Right renal cortex interstitium (tissue), 3 donors: ENCODE data around the gene CENPM. TPM values are rescaled to one million over a fixed set of nuclear protein-coding genes. Genes with fewer than 3 reads are reported as not detected.
"Not testable (repeated sequence)": the region's sequence is repeated elsewhere in the genome, so short reads cannot be mapped to it uniquely, and the experiment has no call there.

Experiments
- DNase-seq, 3 donors: peaks; one replicate each; pipeline ENCODE4 v3.0.0-alpha.2; 2013; ENCODE audit warnings: low read depth in 3 of 3, low spot score in 2 of 3
- polyA plus RNA-seq, 3 donors: library from polyadenylated mRNA; unstranded; fragments of 120-200 nt; gene quantifications; one replicate each; pipeline ENCODE4 v1.2.1, GENCODE V29; 2013; ENCODE audit not compliant: insufficient read length in 3 of 3

Gene CENPM
- polyA plus RNA-seq, 3 donors: 9.4 to 12.0 (median 10.9) TPM

DNA sequence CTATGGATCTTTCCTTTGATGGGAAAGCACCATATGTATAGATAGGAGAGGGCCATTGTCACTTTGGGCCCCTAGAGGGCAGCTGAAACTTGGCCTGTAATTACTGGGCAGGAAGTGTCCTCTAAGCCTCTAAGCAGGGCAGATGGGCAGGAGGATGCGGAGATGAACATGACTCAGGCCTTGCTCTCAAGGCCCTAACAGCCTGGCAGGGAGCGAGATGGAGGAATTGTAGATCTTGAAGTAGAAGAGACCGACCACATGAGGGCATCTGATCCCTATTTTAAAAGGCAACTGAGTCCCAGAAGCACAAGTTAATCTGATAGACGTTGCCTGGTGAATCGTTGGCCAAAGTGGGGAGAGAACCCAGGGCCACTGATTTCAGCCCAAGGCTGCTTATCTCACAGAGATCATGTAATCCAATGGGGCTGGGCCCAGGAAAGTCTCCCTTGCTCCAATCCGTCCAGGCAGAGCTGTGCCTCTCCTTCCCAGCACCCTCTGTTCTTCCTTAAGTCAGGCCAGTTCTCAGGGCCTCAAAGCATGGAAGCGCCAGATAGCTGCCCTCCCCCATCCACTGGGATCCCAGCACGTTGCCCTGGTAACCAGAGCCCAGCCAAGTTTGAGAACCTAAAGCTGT is 19.8 kb upstream of the CENPM start:
- DNase-seq: no peak

DNA sequence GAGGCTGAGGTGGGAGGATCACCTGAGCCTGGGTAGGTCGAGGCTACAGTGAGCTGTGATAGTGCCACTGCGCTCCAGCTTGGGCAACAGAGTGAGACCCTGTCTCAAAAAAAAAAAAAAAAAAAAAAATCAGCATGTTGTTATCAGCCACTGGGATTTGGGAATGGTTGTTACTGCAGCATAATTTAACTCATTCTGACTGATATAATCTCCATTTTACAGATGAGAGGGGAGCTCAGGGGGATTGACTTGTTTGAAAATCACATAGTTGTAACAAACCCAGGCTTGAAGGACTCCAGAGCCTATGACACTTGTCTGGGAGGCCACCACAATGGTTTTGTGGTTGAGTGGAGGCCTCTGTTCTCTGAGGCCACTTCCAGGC is 19.3 kb upstream of the CENPM start:
- DNase-seq: no peak

DNA sequence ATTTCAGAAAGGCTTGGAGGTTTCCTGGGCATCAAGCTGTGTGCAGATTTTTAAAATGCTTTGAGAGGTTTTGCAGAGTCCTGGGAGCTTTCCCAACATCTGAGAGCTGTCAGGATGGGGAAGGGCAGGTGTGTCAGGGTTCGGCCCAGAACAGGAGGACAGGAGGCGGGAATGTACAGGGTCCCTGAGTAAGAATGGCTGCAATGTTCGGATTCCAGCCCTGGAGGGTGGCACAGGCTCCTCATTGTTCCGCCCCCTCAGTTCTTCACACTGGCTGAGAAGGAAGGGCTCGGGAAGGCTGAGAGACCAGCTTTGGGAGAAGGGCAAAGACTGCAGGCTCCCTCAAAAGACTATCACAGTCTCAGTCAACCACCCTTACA is 17.1 kb upstream of the CENPM start:
- no peak for DNase-seq

DNA sequence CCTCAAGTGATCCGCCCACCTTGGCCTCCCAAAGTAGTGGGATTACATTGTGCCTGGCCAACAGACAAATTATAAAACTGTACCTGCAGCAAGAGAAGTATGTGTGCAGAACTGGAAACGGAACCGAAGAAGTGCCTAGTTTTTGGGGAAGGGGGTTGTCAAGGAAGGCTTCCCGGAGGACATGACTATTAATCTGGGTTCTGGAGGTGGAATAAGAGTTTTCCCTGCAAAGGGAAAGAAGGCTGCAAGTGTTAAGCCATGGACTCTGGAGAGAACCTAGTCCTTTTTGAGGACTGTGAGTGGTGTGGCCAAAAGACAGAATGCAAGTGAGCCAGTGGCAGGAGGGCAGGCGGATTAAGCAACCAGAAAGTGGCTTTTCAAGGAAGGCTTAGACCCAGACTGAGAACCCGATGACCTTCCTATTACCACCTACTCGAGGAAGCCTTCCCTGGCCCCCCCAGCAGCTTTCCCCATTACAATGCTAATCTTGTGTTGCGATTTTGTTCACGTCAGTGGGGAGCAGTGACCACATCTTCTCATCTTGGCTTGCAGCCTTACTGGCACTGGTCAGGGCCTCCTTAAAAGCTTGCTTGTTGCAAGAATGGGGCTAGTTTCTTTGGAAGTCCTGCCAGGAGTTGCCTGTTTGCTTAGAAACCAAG is 16.6 kb upstream of the CENPM start:
- no peak for DNase-seq

DNA sequence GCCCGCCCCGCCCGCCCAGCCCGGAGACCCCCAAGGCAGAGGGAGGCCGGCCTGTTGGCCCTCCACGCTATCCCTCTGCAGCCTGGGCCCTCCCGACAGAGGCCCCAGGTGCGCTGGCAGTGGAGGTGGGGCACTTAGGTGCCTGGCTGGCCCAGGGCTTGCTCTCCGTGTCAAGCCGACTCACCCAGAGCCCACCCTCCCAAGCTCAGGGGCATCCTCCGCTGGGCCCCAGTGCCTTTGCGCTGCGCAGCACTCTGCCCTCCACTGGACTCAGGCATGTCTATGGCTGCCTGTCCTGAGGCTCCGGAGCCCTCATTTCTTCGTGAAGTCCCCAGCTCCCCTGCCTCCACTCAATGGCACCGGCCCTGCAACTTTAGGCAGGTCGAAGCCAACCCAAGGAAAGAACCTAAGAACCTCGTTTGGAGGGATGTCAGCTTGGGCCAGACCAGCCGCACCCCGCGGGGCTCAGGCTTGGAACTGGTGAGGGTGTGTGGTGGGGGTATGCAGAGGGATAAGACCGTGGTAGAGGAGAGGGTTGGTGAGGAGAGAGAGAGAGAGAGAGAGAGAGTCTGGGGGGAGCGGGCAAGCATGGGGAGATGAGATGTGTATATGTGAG is 11.1 kb upstream of the CENPM start:
- DNase-seq: no peak

DNA sequence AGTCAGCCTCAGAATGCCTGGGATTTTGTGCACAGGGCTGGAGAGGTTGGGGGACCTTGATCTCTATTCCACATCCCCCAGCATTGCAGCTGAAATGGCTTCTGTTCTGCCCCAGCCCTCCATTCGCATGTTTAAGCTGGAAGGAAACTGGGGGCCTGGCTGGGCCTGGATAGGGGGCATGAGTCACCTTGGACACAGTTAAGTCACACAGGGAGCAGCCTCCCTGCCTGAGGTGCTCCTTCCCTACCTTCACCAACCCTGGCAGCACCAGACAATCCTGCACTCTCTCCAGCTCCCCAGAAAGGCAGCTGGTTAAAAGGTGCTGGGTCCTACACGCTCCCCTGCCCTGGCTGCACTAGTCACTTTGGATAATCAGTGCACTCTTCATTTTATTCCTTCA is 5.8 kb upstream of the CENPM start:
- no peak for DNase-seq

DNA sequence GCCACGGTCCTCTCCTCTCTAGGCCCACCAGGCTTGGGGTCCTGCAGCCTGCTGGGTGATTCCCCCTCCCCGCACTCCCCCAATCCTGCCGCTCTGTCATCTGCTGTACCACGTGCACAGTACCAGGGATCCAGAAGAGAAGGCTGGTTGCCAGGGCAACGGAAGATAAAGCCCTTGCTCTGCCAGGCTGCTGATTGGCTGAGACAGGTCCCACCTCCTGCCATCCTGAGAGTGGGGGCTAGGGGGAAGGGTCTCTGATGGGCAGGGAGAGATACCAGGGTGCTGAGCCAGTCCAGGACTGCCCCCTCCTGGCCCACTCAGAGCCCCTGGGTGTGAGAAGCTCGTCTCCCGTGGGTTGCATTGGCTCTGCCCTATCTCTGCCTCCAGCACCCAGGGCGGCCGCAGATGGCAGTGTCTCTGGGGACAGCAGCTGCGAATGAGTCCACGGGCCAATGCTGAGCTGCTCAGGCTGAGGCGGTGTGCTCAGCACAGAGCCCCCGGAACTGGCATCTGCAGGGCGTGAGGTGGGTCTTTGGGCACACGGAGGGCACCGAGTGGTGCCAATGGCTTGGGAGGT is 5.0 kb upstream of the CENPM start, which contains the start of gene SMIM45:
Gene SMIM45, plus strand, starts transcription at position 253 of the 577 bp plus-strand sequence.
- no peak for DNase-seq

DNA sequence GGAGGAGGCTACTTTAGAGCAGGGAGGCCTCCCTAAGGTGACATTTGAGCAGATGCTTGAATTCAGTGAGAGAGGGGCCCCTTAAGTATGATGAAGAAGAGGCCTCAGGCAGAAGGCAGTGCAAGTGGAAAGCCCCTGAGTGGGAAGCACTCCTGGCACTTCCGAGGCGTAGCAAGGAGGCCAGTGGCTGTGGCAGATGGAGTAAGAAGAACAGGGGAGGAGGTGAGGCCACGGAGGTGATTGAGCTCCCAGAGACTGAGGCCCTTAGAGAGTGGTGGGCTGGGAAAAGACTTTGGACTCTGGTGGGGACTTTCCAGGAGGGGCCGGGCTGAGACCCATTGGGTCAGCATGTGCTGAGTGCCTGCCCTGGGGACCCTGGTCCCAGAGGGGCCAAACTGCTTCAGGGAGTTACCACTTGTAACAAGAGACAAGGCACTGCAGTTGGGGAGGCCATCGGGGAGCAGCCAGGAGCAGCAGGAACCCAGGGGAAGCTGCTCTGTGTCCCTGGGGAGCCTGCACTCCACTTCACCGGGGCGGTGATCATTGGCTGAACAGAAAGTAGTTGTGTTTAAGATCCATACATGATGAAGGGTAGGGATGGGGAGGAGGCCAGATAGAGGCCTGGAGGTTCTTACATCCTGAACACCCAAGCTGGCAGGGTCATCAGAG is 2.5 kb upstream of the CENPM start:
- no peak for DNase-seq

DNA sequence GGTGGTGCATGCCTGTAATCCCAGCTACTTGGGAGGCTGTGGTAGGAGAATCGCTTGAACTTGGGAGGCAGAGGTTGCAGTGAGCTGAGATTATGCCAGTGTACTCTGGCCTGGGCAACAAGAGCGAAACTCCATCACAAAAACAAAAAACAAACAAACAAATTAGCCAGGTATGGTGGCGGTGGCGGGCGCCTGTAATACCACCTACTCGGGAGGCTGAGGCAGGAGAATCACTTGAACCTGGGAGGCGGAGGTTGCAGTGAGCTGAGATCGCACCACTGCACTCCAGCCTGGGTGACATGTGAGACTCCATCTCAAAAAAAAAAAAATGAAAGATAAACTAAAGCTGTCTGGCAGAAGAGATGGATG is 2.0 kb upstream of the CENPM start:
- not testable (repeated sequence) for DNase-seq

DNA sequence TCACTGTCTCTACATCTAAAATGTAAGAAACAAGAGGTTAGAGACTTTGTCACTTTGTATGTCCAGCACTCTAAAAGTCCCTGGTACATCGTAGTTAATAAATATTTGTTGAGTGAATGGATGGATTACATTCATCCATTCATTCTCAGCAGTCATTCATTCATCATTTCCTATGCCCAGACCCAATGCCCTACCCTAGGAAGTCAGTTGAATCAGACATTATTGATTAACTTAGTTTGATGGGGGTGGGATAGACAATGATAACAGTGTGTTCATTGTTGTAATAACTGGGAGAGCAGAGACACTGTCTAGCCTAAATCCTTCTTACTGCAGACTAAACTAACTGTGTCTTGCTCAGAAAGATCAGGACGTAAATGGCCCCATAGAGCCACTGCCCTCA is 1.2 kb upstream of the CENPM start:
- no peak for DNase-seq

DNA sequence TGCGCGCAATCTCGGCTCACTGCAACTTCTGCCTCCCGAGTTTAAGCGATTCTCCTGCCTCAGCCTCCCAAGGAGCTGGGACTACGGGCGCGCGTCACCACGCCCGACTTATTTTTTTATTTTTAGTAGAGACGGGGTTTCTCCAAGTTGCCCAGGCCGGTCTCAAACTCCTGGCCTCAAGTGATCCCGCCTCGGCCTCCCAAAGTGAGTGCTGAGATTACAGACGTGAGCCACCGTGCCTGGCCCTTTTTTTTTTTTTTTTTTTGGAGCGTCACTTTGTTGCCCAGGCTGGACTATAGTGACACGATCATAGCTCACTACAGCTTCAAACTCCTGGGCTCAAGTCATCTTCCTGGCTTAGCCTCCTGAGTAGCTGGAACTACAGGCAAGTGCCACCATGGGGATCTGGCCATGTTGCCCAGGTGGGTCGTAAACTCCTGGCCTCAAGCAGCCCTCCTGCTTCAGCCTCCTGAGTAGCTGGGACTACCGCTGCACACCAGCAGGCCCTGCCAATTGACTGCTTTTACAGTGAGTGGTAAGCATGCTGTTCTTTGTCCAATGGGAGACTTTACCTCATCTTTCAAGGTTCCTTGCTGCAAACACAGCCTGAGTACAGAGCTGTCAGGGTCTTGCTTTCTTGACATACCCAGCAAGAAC is 600 bp upstream of the CENPM start:
- DNase-seq: no peak

DNA sequence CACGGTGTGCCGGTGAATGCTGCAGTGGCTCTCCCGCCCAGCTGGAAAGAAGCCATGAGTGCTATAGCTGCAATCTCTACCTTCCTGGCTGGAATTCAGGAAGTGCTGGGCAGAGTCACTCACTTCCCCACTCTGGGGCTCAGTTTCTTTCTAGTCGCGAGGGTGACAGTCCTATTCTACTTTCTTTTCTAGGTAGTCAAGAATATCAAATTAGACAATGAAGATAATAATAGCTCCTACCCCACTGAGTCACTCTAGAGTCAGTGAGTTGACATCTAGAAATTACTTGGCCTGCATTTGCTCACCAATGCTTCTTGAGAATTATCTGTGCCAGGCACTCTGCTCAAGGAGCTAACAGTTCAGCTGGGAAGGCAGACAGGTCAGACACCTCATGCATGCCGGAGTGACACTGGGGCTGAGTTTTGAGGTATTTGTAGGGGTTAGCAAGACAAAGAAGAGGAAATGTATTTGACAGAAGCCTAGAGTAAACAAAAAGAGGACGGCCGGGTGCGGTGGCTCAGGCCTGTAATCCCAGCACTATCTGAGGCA is 3.2 kb downstream of the CENPM start:
- no peak for DNase-seq

DNA sequence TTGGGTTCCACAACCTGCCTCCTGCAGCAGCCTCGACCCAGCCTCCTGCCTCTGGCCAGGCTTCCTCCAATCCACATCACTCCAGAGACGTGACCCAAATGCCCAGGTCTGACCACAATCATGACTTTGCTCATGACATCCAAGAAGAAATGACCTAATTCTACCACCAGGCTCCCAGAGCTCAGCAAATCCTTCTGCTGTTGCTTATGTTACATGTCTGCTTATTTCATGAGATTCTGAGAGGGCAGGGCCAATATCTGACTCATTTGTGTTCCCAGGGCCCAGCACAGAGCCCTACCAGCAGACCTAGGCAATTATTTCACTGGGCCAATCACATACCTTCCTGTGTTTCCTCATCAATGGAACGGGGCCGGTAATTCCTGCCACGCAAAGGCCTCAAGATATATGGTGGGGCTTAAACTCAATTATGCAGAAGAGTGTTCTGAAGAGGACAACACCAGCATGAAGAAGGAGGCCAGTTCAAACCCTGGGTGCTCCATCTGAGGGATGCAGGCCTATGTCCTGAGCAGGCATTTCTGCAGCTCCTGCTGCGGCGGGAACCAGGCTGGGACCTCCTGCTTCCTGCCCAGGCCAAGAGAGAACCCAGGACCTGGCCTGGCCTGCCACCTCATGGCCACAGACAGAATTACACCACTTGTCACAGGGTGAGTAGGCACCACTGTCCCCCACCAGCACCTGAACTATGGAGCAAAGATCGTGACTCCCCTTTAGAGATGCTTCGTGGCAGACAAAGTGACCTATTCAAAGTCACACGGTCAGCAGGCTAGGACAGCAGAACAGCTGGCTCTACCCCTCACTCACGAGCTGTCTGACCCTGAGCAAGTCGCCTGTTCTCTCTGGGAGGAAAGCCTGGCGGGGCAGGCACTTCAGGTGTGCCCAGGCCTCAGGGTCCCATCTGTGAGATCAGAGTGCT is 5.9 kb downstream of the CENPM start:
- DNase-seq: peak in 2 of 3 donors; percentile 48 to 59

DNA sequence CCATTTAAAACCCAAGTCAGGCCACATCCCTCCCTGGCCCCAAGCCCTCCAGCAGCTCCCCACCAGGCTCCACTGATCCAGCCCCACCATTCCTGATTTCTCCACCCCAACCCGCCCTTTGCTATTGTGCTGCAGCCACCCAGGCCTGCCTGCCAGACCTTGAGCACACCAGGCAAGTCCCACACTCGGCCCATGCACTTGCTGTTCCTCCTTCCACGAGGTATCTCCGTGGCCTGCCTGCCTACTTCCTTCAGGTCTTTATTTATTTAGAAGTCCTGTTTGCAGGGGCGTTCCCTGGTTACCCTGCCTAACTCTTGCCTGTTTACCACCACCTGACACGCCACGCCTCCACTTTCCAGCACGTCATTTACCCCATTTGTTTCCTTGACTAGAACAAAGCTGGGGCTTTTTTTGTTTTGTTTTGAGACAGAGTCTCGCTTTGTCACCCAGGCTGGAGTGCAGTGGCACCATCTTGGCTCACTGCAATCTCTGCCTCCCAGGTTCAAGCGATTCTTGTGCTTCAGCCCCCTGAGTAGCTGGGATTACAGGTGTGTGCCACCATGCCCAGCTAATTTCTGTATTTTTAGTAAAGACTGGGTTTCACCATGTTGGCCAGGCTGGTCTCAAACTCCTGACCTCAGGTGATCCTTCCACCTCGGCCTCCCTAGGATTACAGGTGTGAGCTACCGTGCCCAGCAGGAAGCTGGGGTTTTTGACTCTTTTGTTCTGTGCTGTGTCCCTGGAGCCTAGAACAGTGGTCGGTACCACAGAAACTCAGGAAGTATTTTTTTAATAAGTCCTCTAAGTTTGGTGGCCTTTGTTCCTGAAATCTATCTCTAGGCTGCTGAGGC is 6.7 kb downstream of the CENPM start:
- DNase-seq: no peak

DNA sequence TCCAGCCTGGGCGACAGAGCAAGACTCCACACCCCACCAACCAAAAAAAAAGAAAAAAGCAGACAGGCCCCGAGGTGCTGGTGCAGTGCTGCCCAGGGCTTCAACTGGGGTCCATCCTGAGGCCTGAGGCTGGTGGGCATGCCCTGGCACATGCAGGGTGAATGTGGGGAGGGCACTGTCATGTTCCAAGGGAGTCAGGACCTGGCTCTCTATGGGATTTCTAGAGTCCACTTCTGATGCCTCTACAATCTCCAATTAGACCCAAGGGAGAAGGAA is 10.1 kb downstream of the CENPM start:
- no peak for DNase-seq

DNA sequence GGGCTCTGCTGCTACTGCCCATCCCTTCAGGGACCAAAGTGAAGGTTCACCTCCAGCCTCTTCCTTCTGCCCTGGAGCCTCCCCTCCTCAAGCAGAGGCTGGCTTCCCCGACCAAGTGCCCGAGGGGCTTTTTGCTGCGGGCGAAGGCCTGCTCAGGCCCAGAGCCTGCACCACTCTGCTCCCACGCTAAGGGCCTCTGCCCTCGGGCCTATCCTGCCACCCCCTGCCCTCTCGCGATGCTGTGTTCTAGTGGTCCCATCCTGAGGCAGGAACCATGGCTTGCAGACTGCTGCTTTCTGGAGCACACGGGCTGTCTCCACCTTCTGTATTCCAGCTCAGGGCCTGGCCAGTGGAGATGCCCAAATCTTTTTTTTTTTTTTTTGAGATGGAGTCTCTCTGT is 11.4 kb downstream of the CENPM start:
- no peak for DNase-seq

DNA sequence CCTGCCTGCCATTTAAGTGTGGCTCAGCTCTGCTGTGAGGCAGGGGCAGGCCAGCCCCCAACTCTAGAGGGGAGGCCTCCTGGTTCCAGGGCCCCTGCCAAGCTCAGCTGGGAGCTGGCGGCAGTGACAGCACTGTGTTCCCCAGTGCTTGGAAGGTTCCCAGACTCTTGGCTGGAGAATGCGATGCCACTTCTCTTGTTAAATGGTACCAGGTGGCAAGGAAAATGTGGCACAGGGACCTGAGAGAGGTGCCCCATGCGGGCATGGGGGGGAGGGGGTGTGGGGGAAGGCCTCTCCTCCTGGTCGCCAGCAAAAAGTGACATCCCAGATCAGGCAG is 12.0 kb downstream of the CENPM start:
- no peak for DNase-seq

DNA sequence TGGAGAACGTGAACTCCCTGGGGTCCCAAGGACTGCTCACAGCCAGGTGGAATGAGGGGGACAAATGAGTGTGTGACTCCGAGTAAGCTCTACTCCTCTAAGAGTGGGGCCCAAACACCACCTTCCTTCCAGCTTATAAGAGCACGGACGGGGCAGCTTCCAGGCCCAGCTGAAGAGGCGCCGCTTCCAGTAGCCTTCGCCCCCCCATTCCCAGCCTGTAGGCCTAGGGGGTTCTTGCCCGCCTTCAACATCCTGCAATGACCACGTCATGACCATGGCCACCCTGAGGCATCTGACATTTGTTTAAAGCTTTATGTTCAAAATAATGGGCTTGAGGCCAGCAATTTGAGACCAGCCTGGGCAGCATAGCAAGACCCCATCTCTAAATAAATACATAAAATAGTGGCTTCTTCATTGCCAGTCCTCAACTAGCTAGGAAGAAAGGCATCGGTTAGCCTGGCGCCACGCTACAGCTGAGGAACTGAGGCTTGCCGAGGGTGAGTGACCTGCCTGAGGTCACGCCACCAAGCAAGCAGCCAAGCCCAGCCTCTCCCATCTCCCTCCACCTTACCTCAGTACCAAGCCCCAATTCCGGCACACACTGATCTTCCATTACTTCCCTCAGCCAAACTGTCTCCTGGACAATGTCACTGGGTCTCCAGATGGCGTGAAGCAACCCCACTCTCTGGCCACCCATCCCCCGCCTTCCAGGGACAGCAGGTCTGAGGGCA is 12.5 kb downstream of the CENPM start:
- DNase-seq: no peak
